H9 (cell line): ENCODE data around the gene KCNAB2. TPM values are rescaled to one million over a fixed set of nuclear protein-coding genes. Genes with fewer than 3 reads are reported as not detected.

Experiments
- DNase-seq: peaks from one replicate; pipeline ENCODE4 v3.0.0-alpha.2; 2017
- H2AFZ ChIP-seq: one replicate; pipeline ENCODE4 v1.6.1; 2013; ENCODE audit warnings: mild to moderate bottlenecking, low read length, control low read depth, moderate library complexity
- H2AK5ac ChIP-seq: 2 replicates; pipeline ENCODE4 v1.6.1; 2013; ENCODE audit warnings: low read length, control low read depth, mixed read lengths; ENCODE audit not compliant: insufficient read length
- H2BK120ac ChIP-seq: one replicate; pipeline ENCODE4 v1.6.1; 2013; ENCODE audit warnings: low read depth, mild to moderate bottlenecking, low read length, control low read depth, inconsistent platforms; ENCODE audit not compliant: poor library complexity, severe bottlenecking
- H2BK12ac ChIP-seq: 2 replicates; pipeline ENCODE4 v1.6.1; 2013; ENCODE audit warnings: low read length, control low read depth, mixed read lengths, low read depth; ENCODE audit not compliant: insufficient read length
- H2BK15ac ChIP-seq: 2 replicates; pipeline ENCODE4 v1.6.1; 2013; ENCODE audit warnings: low read depth, low read length, control low read depth
- H2BK20ac ChIP-seq: one replicate; pipeline ENCODE4 v1.6.1; 2013; ENCODE audit warnings: low read depth, mild to moderate bottlenecking, low read length, control low read depth, inconsistent platforms; ENCODE audit not compliant: poor library complexity, severe bottlenecking
- H2BK5ac ChIP-seq: 2 replicates; pipeline ENCODE4 v1.6.1; 2013; ENCODE audit warnings: low read length, control low read depth, mixed read lengths; ENCODE audit not compliant: insufficient read length
- H3K14ac ChIP-seq: 2 replicates; pipeline ENCODE4 v1.6.1; 2013; ENCODE audit warnings: low read length, control low read depth; ENCODE audit not compliant: insufficient read depth
- H3K18ac ChIP-seq: 2 replicates; pipeline ENCODE4 v1.6.1; 2013; ENCODE audit warnings: low read depth, mild to moderate bottlenecking, mixed read lengths, low read length, control low read depth; ENCODE audit not compliant: insufficient read length
- H3K23ac ChIP-seq: 2 replicates; pipeline ENCODE4 v1.6.1; 2013; ENCODE audit warnings: low read length, control low read depth, mixed read lengths, low read depth; ENCODE audit not compliant: insufficient read length
- H3K23me2 ChIP-seq: 2 replicates; pipeline ENCODE4 v1.6.1; 2013; ENCODE audit warnings: low read depth, mild to moderate bottlenecking, mixed read lengths, low read length, control low read depth; ENCODE audit not compliant: insufficient read length, poor library complexity, severe bottlenecking
- H3K27ac ChIP-seq: 2 replicates; pipeline ENCODE4 v1.5.1; 2013; ENCODE audit warnings: low read length, control low read depth, mixed read lengths, low read depth; ENCODE audit not compliant: insufficient read length
- H3K27me3 ChIP-seq: 2 replicates; pipeline ENCODE4 v1.6.1; 2013; ENCODE audit warnings: low read length, control low read depth, inconsistent platforms; ENCODE audit not compliant: insufficient read depth
- H3K4ac ChIP-seq: 2 replicates; pipeline ENCODE4 v1.6.1; 2013; ENCODE audit warnings: low read depth, mild to moderate bottlenecking, control low read depth, inconsistent platforms, low read length, moderate library complexity
- H3K4me1 ChIP-seq: 2 replicates; pipeline ENCODE4 v1.6.1; 2013; ENCODE audit warnings: low read length, control low read depth, inconsistent platforms; ENCODE audit not compliant: insufficient read depth
- H3K4me2 ChIP-seq: 2 replicates; pipeline ENCODE4 v1.6.1; 2013; ENCODE audit warnings: low read length, control low read depth, mixed read lengths; ENCODE audit not compliant: insufficient read length, insufficient read depth
- H3K56ac ChIP-seq: 2 replicates; pipeline ENCODE4 v1.6.1; 2013; ENCODE audit warnings: low read depth, mild to moderate bottlenecking, mixed read lengths, low read length, control low read depth; ENCODE audit not compliant: insufficient read length
- H3K79me1 ChIP-seq: 2 replicates; pipeline ENCODE4 v1.6.1; 2013; ENCODE audit warnings: low read depth, mild to moderate bottlenecking, moderate library complexity, low read length, control low read depth, inconsistent platforms; ENCODE audit not compliant: insufficient read depth, poor library complexity, severe bottlenecking
- H3K79me2 ChIP-seq: 2 replicates; pipeline ENCODE4 v1.6.1; 2013; ENCODE audit warnings: low read length, control low read depth, inconsistent platforms; ENCODE audit not compliant: insufficient read depth
- H3K9ac ChIP-seq: 2 replicates; pipeline ENCODE4 v1.6.1; 2013; ENCODE audit warnings: low read length, control low read depth, mixed read lengths; ENCODE audit not compliant: insufficient read length; ENCODE audit errors: extremely low read depth
- H3K9me3 ChIP-seq: one replicate; pipeline ENCODE4 v1.6.1; 2013; ENCODE audit warnings: low read depth, low read length, inconsistent platforms; ENCODE audit not compliant: control insufficient read depth
- H3T11ph ChIP-seq: one replicate; pipeline ENCODE4 v1.6.1; 2013; ENCODE audit warnings: mild to moderate bottlenecking, low read length, control low read depth, inconsistent platforms
- H4K20me1 ChIP-seq: one replicate; pipeline ENCODE4 v1.6.1; 2013; ENCODE audit not compliant: control insufficient read depth, insufficient read length, insufficient read depth
- H4K5ac ChIP-seq: 2 replicates; pipeline ENCODE4 v1.6.1; 2013; ENCODE audit warnings: low read depth, mild to moderate bottlenecking, mixed read lengths, low read length, control low read depth; ENCODE audit not compliant: insufficient read length
- H4K8ac ChIP-seq: replicated peaks from 2 replicates; pipeline ENCODE4 v1.6.1; 2013; ENCODE audit warnings: low read length, control low read depth, mixed read lengths, low read depth; ENCODE audit not compliant: insufficient read length
- H4K91ac ChIP-seq: 2 replicates; pipeline ENCODE4 v1.6.1; 2013; ENCODE audit warnings: low read depth, mild to moderate bottlenecking, moderate library complexity, mixed read lengths, low read length, control low read depth; ENCODE audit not compliant: insufficient read length
- H3K27ac Mint-ChIP-seq, 3 experiments: 2 replicates in 2 of 3; 3 replicates in 1 of 3; pipeline ENCODE4 v1.8.0; 2020 to 2021; ENCODE audit warnings: mixed read lengths in 3 of 3, mild to moderate bottlenecking in 1 of 3, moderate library complexity in 1 of 3
- H3K27me3 Mint-ChIP-seq: 2 replicates; pipeline ENCODE4 v1.8.0; 2021; ENCODE audit warnings: low read depth, mild to moderate bottlenecking, moderate library complexity, mixed read lengths
- H3K36me3 Mint-ChIP-seq, 3 experiments: 2 replicates in 2 of 3; 3 replicates in 1 of 3; pipeline ENCODE4 v1.8.0; 2020 to 2021; ENCODE audit warnings: low read depth in 3 of 3, mixed read lengths in 3 of 3; ENCODE audit not compliant: insufficient read depth in 1 of 3
- H3K4me1 Mint-ChIP-seq, 2 experiments: 2 replicates each; pipeline ENCODE4 v1.8.0; 2020; ENCODE audit warnings: mixed read lengths in 2 of 2
- H3K4me3 Mint-ChIP-seq, 2 experiments: 2 replicates in 1 of 2; 3 replicates in 1 of 2; pipeline ENCODE4 v1.8.0; 2020 to 2021; ENCODE audit warnings: mild to moderate bottlenecking in 2 of 2, mixed read lengths in 2 of 2, moderate library complexity in 1 of 2
- H3K9me3 Mint-ChIP-seq, 2 experiments: 2 replicates in 1 of 2; 3 replicates in 1 of 2; pipeline ENCODE4 v1.8.0; 2020; ENCODE audit warnings: mild to moderate bottlenecking in 2 of 2, mixed read lengths in 2 of 2, moderate library complexity in 1 of 2
- WGBS: extraction: QIAGEN DNeasy Blood & Tissue Kit; methylation state at CpG from one replicate; pipeline ENCODE4 v1.1.7; 2013; ENCODE audit warnings: missing lambda C conversion rate, low lambda C conversion rate, mixed read lengths; ENCODE audit not compliant: insufficient read length; ENCODE audit errors: extremely low coverage; 5-methylcytosine and 5-hydroxymethylcytosine counted together
- total RNA-seq: library from RNA; stranded (reverse); gene quantifications from 2 replicates; pipeline ENCODE4 v1.2.1, GENCODE V29; 2021
- TF ChIP-seq, protein P1 (sequence below): fragments of 200-600 bp; sonication (generic); conservative IDR thresholded peaks from 3 replicates; pipeline ENCODE4 v1.8.0; 2021; ENCODE audit warnings: antibody characterized with exemption, mild to moderate bottlenecking

The KCNAB2 gene
- total RNA-seq, 1 experiment from 2014 or later = 8.3 TPM

DNA sequence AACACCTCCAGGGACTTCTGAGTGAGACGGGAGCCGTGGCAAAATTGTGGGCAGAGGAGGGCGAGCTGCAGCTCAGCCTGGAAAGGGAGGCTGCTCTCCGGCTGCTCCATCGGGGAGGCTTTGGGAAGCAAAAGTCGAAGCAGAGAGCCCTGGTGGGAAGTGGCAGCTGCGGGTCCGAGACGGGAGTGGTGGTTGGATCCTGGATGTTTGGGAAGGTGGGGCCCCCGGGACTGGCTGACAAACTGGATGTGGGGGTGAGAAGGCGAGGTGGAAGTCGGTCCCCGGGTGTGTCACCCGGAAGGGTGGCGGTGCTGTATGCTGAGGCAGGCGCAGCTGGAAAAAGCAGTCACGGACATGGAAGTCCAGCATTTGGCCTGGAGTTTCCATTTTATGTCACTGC lies 52.1 kb downstream of the KCNAB2 start:
- no CpG with 5 or more reads among the region's 17 CpGs for WGBS
- Histone ChIP-seq H3K27ac (no peak overlapping the region), H3K23me2 (no peaks in the 10 kb centered on the region), H3K4me2 (no peak overlapping the region), H3K27me3 (no peaks in the 10 kb centered on the region), H3K14ac (no peak overlapping the region), H3K9ac (no peak overlapping the region), H3K9me3 (no peaks in the 10 kb centered on the region), H4K20me1 (no peaks in the 10 kb centered on the region), H3K79me2 (no peaks in the 10 kb centered on the region), H4K8ac (no peak overlapping the region), H4K5ac (no peak overlapping the region), H2AFZ (no peak overlapping the region), H3K79me1 (no peaks in the 10 kb centered on the region), H3K4ac (no peak overlapping the region), H3K23ac (no peak overlapping the region), H4K91ac (no peak overlapping the region), H3T11ph (no peak overlapping the region), H3K18ac (no peak overlapping the region), H2BK5ac (no peak overlapping the region), H2BK120ac (no peak overlapping the region), H3K4me1 (no peaks in the 10 kb centered on the region), H2BK12ac (no peak overlapping the region), H2AK5ac (no peak overlapping the region), H2BK20ac (no peak overlapping the region), H2BK15ac (no peak overlapping the region), H3K56ac (no peak overlapping the region)
- Mint-ChIP-seq H3K27ac (peak overlapping the region in 1 of 3 experiments; percentile 71; a peak in 3 of 7 replicates), H3K27me3 (no peaks in the 10 kb centered on the region), H3K36me3 (no peaks in the 10 kb centered on the region), H3K4me3 (no peak overlapping the region; a peak in 1 of 5 replicates), H3K4me1 (peaks cover 0 to 8% of the 10 kb centered on the region in 2 experiments; a peak in 2 of 4 replicates), H3K9me3 (no peaks in the 10 kb centered on the region; a peak in 1 of 5 replicates)
- TF ChIP-seq, protein P1, sequence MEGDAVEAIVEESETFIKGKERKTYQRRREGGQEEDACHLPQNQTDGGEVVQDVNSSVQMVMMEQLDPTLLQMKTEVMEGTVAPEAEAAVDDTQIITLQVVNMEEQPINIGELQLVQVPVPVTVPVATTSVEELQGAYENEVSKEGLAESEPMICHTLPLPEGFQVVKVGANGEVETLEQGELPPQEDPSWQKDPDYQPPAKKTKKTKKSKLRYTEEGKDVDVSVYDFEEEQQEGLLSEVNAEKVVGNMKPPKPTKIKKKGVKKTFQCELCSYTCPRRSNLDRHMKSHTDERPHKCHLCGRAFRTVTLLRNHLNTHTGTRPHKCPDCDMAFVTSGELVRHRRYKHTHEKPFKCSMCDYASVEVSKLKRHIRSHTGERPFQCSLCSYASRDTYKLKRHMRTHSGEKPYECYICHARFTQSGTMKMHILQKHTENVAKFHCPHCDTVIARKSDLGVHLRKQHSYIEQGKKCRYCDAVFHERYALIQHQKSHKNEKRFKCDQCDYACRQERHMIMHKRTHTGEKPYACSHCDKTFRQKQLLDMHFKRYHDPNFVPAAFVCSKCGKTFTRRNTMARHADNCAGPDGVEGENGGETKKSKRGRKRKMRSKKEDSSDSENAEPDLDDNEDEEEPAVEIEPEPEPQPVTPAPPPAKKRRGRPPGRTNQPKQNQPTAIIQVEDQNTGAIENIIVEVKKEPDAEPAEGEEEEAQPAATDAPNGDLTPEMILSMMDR = no peak
- DNase-seq = no peak
